Activated CD8-positive, alpha-beta memory T cell treated with anti-CD3 and anti-CD28 coated beads, Interleukin-2, amount 50 U/mL, for 48 hours (primary cell): ENCODE measurements around the gene EDDM3A.

Experiments used
- DNase-seq: peaks from one replicate; pipeline ENCODE4 v3.0.0-alpha.2; 2020

Gene EDDM3A

DNA sequence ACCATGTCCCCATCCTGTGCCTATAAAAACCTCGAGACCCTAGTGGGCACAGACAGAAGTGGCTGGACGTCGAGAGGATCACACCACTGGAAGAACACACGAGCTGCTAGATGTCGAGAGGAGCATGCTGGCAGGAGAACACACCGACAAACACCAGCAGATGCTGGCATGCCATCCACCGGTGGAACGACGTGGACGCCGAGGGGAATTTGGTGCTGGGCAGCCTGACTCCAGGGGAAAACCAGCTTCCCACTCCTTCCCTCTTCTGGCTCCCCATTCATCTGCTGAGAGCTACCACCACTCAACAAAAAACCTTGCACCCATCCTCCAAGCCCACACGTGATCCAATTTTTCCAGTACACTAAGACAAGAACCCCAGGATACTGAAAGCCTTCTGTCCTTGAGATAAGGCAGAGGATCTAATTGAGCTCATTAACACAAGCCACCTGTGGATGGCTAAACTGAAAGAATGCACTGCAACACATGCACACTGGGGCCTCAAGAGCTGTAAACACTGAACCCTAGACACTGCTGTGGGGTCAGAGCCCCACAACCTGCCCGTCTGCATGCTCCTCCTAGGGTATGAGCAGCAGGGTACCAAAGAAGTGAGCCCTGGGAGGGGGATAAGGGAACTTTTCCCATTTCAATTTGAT lies 44.9 kb downstream of the EDDM3A start:
- no peak for DNase-seq

DNA sequence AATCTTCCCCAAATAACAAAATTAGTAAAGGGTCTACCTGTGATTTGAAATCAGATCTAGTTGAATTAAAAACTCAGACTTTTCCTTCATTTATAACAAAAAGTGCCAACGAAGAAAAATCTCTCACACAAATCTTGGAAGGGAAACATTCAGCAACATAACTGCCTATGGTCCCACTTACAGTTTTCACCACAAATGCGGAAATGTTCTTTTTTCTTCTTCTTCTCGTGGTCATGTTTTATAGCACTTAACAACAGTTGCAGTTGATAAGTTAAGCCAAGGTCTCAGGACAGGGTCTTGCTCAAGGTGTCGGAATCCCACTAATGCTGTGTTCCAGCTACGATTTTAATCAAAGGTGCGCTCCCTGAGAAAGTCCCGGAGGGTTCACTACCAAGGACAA lies 45.5 kb downstream of the EDDM3A start:
- no peak for DNase-seq

DNA sequence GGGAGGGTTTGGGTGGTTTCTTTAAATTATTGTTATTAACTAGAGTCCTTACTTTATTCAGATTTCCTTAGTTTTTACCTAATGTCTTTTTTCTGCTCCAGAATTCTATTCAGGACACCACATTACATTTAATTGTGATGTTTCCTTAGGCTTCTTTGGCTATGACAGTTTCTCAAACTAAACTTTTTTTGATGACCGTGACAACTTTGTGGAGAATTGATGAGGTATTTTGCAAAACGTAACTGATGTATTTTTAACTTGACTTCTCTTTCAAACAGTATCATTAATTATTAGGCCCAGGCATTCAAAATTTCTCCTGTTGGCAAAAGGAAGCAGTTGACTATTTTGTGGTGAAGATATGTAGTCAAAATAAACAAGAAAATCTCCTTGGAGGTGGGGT lies 45.9 kb downstream of the EDDM3A start:
- no peak for DNase-seq

DNA sequence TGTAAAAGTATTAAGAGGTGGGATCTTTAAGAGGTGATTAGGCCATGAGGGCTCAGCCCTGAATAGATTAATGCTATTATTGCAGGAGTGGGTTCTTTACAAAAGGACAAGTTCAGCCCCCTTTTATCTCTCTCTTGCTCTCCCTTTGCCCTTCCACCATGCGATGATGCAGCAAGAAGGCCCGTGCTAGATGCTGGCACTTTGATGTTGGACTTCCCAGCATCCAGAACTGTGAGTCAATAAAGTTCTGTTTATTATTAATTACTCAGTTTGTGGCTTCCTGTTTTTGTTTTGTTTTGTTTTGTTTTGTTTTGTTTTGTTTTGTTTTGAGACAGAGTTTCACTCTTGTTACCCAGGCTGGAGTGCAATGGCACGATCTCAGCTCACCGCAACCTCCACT lies 46.9 kb downstream of the EDDM3A start:
- no peak for DNase-seq

DNA sequence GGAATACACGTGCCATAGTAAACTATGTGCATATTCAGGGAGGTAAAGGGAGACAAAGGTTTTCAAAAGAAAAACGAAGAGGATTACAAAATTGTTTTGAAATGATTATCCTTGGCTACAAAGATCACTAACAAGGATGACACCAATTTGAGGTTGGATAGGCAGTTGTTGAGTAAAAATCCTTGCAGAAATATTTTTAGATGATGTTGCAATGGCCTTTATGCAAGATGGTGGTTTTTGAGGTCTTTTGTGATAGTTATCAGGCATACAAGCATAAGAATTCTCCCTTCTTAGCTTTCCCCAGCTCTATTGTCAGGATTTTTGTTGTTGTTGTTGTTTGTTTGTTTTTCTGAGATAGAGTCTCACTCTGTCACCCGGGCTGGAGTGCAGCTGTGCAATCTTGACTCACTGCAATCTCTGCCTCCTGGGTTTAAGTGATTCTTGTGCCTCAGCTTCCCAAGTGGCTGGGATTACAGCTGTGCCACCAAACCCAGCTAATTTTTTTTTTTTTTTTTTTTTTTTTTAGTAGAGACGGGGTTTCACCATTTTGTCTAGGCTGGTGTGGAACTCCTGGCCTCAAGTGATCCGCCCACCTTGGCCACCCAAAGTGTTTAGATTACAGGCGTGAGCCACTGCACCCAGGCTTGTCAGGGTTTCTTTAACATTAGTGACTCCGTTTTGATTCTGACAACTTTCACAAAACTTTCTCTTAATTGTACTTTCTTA lies 49.1 kb downstream of the EDDM3A start:
- DNase-seq, result no peak

DNA sequence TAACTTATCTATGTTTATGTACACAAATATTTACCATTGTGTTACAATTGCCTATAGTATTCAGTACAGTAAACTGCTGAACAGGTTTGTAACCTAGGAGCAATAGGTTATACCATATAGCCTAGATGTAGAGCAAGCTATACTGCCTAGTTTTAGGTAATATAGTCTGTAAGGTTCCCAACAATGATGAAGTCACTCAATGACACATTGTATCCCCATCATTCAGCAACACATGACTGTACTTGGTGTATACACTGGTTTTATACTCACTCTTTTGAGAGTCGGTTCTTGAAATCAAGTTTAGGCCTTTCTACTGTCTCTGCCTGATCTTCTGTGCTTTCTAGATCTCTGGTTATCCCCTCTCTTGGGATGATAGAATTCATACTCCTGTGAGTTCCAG lies 51.5 kb downstream of the EDDM3A start:
- DNase-seq, result no peak
